Endothelial cell of umbilical vein (primary cell): ENCODE data around the gene PTPN6. TPM values are rescaled to one million over a fixed set of nuclear protein-coding genes. Genes with fewer than 3 reads are reported as not detected.

Experiments
- Bru-seq: library from RNA; stranded (reverse); fragments of 400-500 nt; gene quantifications from one replicate; lab custom pipeline; 2021; lab: Mats Ljungman, UMichigan
- BruChase-seq, 2 experiments: library from RNA; stranded (reverse); fragments of 400-500 nt; gene quantifications; one replicate each; lab custom pipeline; 2021; lab: Mats Ljungman, UMichigan
- BruUV-seq: library from RNA; stranded (reverse); fragments of 400-500 nt; replicated peaks from 2 replicates; lab custom pipeline; 2021; lab: Mats Ljungman, UMichigan
- CTCF ChIA-PET: fragments of 300-600, 350-600 bp; sonication (Branson Sonifier 250); formaldehyde crosslinking; loops from one replicate; lab custom pipeline; 2021; ENCODE audit warnings: antibody characterized with exemption, inconsistent platforms; lab: Charles Lee
- POLR2A ChIA-PET: fragments of 300-600, 350-600 bp; sonication (Branson Sonifier 250); formaldehyde crosslinking; loops from one replicate; lab custom pipeline; 2021; ENCODE audit warnings: antibody characterized with exemption, inconsistent platforms; lab: Charles Lee
- DNase-seq: peaks from one replicate; pipeline ENCODE4 v3.0.0-alpha.2; 2011; ENCODE audit warnings: low read depth, low spot score
- FAIRE-seq: peaks from 2 replicates; lab custom pipeline; 2011; peaks lifted over from hg19 to GRCh38; lab: Jason Lieb, UNC
- H2AFZ ChIP-seq: 2 replicates; pipeline ENCODE4 v1.6.0; 2012; ENCODE audit warnings: low read depth, low read length, control low read depth, inconsistent platforms
- H3K27ac ChIP-seq: 2 replicates; pipeline ENCODE4 v1.5.1; 2011; ENCODE audit warnings: low read depth, mild to moderate bottlenecking, control low read depth, low read length, moderate library complexity; ENCODE audit not compliant: insufficient read depth
- H3K27me3 ChIP-seq, 2 experiments: 2 replicates each; pipeline versions ENCODE4 v1.6.0 to v1.6.1; 2011; ENCODE audit warnings: low read length in 2 of 2, mixed read lengths in 1 of 2; ENCODE audit not compliant: control insufficient read depth in 2 of 2, insufficient read depth in 2 of 2
- H3K36me3 ChIP-seq, 2 experiments: 2 replicates in 1 of 2; 3 replicates in 1 of 2; pipeline ENCODE4 v1.5.1; 2011; ENCODE audit warnings: low read length in 2 of 2, mild to moderate bottlenecking in 1 of 2, moderate library complexity in 1 of 2; ENCODE audit not compliant: control insufficient read depth in 2 of 2, insufficient read depth in 2 of 2; ENCODE audit errors: extremely low read depth in 1 of 2
- H3K4me1 ChIP-seq: 3 replicates; pipeline ENCODE4 v1.5.1; 2011; ENCODE audit warnings: mild to moderate bottlenecking, low read length; ENCODE audit not compliant: control insufficient read depth, insufficient read depth; ENCODE audit errors: extremely low read depth
- H3K4me2 ChIP-seq: 2 replicates; pipeline ENCODE4 v1.6.1; 2011; ENCODE audit warnings: low read length, control low read depth, mixed read lengths; ENCODE audit not compliant: insufficient read depth
- H3K4me3 ChIP-seq, 3 experiments: fragments of 200-600 bp in 1 of 3; sonication (generic), shearing (Covaris generic) in 1 of 3; replicated peaks in 1 of 3; 2 replicates each; pipeline ENCODE4 v1.5.1; 2011 to 2016; ENCODE audit warnings: control low read depth in 3 of 3, low read length in 3 of 3, mild to moderate bottlenecking in 2 of 3, inconsistent platforms in 1 of 3, low read depth in 1 of 3, moderate library complexity in 1 of 3; ENCODE audit not compliant: insufficient read depth in 1 of 3
- H3K79me2 ChIP-seq: 2 replicates; pipeline ENCODE4 v1.6.0; 2012; ENCODE audit warnings: low read length, inconsistent platforms; ENCODE audit not compliant: control insufficient read depth, insufficient read depth
- H3K9ac ChIP-seq: replicated peaks from 2 replicates; pipeline ENCODE3; 2011; ENCODE audit warnings: low read length, control low read depth; ENCODE audit not compliant: insufficient read depth; ENCODE audit errors: extremely low read depth
- H3K9me1 ChIP-seq: replicated peaks from 3 replicates; pipeline ENCODE4 v1.6.0; 2011; ENCODE audit warnings: mild to moderate bottlenecking, low read length; ENCODE audit not compliant: control insufficient read depth, insufficient read depth; ENCODE audit errors: extremely low read depth
- H3K9me3 ChIP-seq: replicated peaks from 2 replicates; pipeline ENCODE4 v1.5.1; 2012; ENCODE audit warnings: low read length, inconsistent platforms; ENCODE audit not compliant: control insufficient read depth, insufficient read depth
- H4K20me1 ChIP-seq: replicated peaks from 2 replicates; pipeline ENCODE3; 2011; ENCODE audit warnings: mild to moderate bottlenecking, low read length; ENCODE audit not compliant: control insufficient read depth, insufficient read depth; ENCODE audit errors: extremely low read depth
- CTCF ChIP-seq, 2 donors: IDR thresholded peaks; 1 replicate in 1 of 2; 2 replicates in 1 of 2; pipeline ENCODE4 v1.5.1; 2011; ENCODE audit warnings: low read length in 2 of 2, mild to moderate bottlenecking in 2 of 2, moderate library complexity in 2 of 2, control low read depth in 1 of 2, inconsistent platforms in 1 of 2, low read depth in 1 of 2; ENCODE audit not compliant: insufficient read depth in 1 of 2; ENCODE audit errors: extremely low read depth in 1 of 2
- EZH2 ChIP-seq: IDR thresholded peaks from 2 replicates; pipeline ENCODE4 v1.6.1; 2012; ENCODE audit warnings: borderline replicate concordance, low read depth, mild to moderate bottlenecking, moderate library complexity, low read length, inconsistent platforms; ENCODE audit not compliant: severe bottlenecking
- FOS ChIP-seq: IDR thresholded peaks from 2 replicates; pipeline ENCODE4 v1.6.1; 2011; ENCODE audit warnings: mild to moderate bottlenecking, low read length, moderate library complexity, borderline replicate concordance; ENCODE audit not compliant: insufficient read depth
- GATA2 ChIP-seq: IDR thresholded peaks from 2 replicates; pipeline ENCODE4 v1.7.0; 2011; ENCODE audit warnings: low read depth, mild to moderate bottlenecking, moderate library complexity, mixed read lengths, low read length; ENCODE audit not compliant: insufficient read length, insufficient read depth
- JUN ChIP-seq: IDR thresholded peaks from 2 replicates; pipeline ENCODE4 v1.6.1; 2011; ENCODE audit warnings: borderline replicate concordance, low read depth; ENCODE audit not compliant: insufficient read length, insufficient read depth
- MAX ChIP-seq: IDR thresholded peaks from 2 replicates; pipeline ENCODE4 v1.6.1; 2011; ENCODE audit not compliant: insufficient read depth, insufficient read length
- MYC ChIP-seq: IDR thresholded peaks from one replicate; pipeline ENCODE4 v1.6.1; 2011; ENCODE audit warnings: mild to moderate bottlenecking, low read depth, low read length
- POLR2A ChIP-seq: IDR thresholded peaks from 2 replicates; pipeline ENCODE4 v1.6.1; 2012; ENCODE audit warnings: low read depth, mild to moderate bottlenecking, control low read depth, low read length
- POLR2AphosphoS5 ChIP-seq: IDR thresholded peaks from 2 replicates; pipeline ENCODE4 v1.6.1; 2012; ENCODE audit warnings: low read depth, mild to moderate bottlenecking, control low read depth, low read length, moderate library complexity; ENCODE audit not compliant: insufficient read depth
- dilution Hi-C: fragments of 300-500 bp; cut with MboI; formaldehyde crosslinking; loops from one replicate; pipeline ENCODE4 v1.15.0; 2019; ENCODE audit warnings: low sequenced_read_pairs; ENCODE audit not compliant: extremely low pct_ligation_motif_present
- intact Hi-C: fragments of 100-400 bp; cut with micrococcal nuclease; formaldehyde crosslinking; loops from one replicate; pipeline ENCODE4 v1.10.0; 2022
- long read RNA-seq: library from polyadenylated mRNA; stranded (forward); transcript quantifications from one replicate; pipeline ENCODE4 v2.0.0, GENCODE V29; 2021
- polyA minus RNA-seq, 3 experiments: library from RNA; depleted of rRNA, polyadenylated mRNA; stranded (reverse); fragments of >200 nt; gene quantifications; 1 replicate in 1 of 3; 2 replicates in 2 of 3; pipeline ENCODE4 v1.2.3, GENCODE V29; 2011
- polyA plus RNA-seq, 4 experiments: library from polyadenylated mRNA; depleted of rRNA in 3 of 4; stranded (reverse) in 3 of 4; unstranded in 1 of 4; fragments of >200 nt; gene quantifications; 2 replicates each; pipeline versions ENCODE4 v1.2.1 to v1.2.3, GENCODE V29; 2011 to 2012; ENCODE audit warnings: missing spikeins in 1 of 4
- total RNA-seq: library from RNA; stranded (reverse); gene quantifications from 2 replicates; pipeline ENCODE4 v1.2.3, GENCODE V29; 2021

The PTPN6 gene
- total RNA-seq (1.6 and 1.8 TPM in 2 replicates), polyA plus RNA-seq (0.25 and 0.38 TPM in 2 replicates), polyA minus RNA-seq (0.28 and 0.46 TPM in 2 replicates), Bru-seq, nascent RNA (percentile 24 among the genes with signal in this experiment), BruChase-seq, experiment 1, labeled RNA remaining after a 6-hour chase (percentile 30 among the genes with signal in this experiment), BruChase-seq, experiment 2, labeled RNA remaining after a 2-hour chase (percentile 27 among the genes with signal in this experiment)
- polyA plus RNA-seq (2011; cell fraction: cytosol; rRNA removed): 0.18 and 0.41 TPM in 2 replicates
- 0.51 and 1.1 TPM in 2 replicates for polyA plus RNA-seq (2011; cell fraction: nucleus; rRNA removed)
- polyA plus RNA-seq (2012): 0.29 and 0.55 TPM in 2 replicates
- 9.4 TPM for polyA minus RNA-seq (2011; cell fraction: cytosol; rRNA and poly(A)+ RNA removed)
- polyA minus RNA-seq (2011; cell fraction: nucleus; rRNA and poly(A)+ RNA removed): 0.48 and 2.4 TPM in 2 replicates
- long read RNA-seq: 0 reads

- intact Hi-C loops: no loop called here
- H2AFZ ChIP-seq: no peak within 1 kb of the TSS
Observed at GRCh38 chr12:6950811-6951540, at the start of gene PTPN6. TSS of gene PTPN6 (plus strand) at chr12:6951356. CDS start at chr12:6951513, 157 bp downstream.

More at GRCh38 chr12:6950811-6951540, at the start of gene PTPN6:
- Histone ChIP-seq H3K4me1 (peaks cover 17% of the 10 kb centered on the region), H3K9ac (no peak within 1 kb of the TSS), H3K9me1 (no peaks in the 10 kb centered on the region), H3K4me2 (no peak within 1 kb of the TSS), H3K27ac (no peak within 1 kb of the TSS), H3K79me2 (no peaks in the 10 kb centered on the region), H3K27me3 (no peaks in the 10 kb centered on the region), H3K9me3 (no peaks in the 10 kb centered on the region), H3K36me3 (no peaks in the 10 kb centered on the region), H4K20me1 (no peaks in the 10 kb centered on the region), H3K4me3 (no peak within 1 kb of the TSS)
- DNase-seq (no peak), FAIRE-seq (no peak)
- ChIA-PET POLR2A (no interaction called here), CTCF (interaction anchor here (0.6 to 1.2 kb wide), 2 partner anchors 11 to 13 kb away, joined by 3 to 5 read pairs; no protein-coding TSS in a partner anchor)
- no peak for TF ChIP-seq JUN
- no peak for TF ChIP-seq CTCF (IDR thresholded peaks at IDR 0.05; ENCODE audit: extremely low read depth in 1 of 2, insufficient read depth in 1 of 2, low read depth in 1 of 2, low read length in 2 of 2)
- TF ChIP-seq EZH2: no peak
- no peak for TF ChIP-seq POLR2A
- TF ChIP-seq MAX: no peak
- TF ChIP-seq FOS: no peak
- TF ChIP-seq GATA2: no peak
- no peak for TF ChIP-seq POLR2AphosphoS5
- no peak for TF ChIP-seq MYC
- no TSS peak for BruUV-seq
- dilution Hi-C loops: no loop called here
